K562 (cell line): Measurements from ENCODE around the gene SYDE1. TPM values are rescaled to one million over a fixed set of nuclear protein-coding genes. Genes with fewer than 3 reads are reported as not detected.
"Not testable (repeated sequence)": the region's sequence is repeated elsewhere in the genome, so short reads cannot be mapped to it uniquely, and the experiment has no call there.

ENCODE experiments used
- ATAC-seq: fragments of 200-7000 bp; cut with Tn5 transposase; 3 replicates; pipeline ENCODE4 v1.9.1; 2020; ENCODE audit warnings: moderate library complexity
- BruUV-seq: library from RNA; stranded (reverse); fragments of 400-500 nt; replicated peaks from 2 replicates; lab custom pipeline; 2021; lab: Mats Ljungman, UMichigan
- CTCF ChIA-PET: fragments of 300-600 bp; formaldehyde crosslinking; extraction: SDS; loops from one replicate; lab custom pipeline; 2021; ENCODE audit warnings: low intra/inter-chr PET ratio; lab: Yijun Ruan, JAX
- POLR2A ChIA-PET: fragments of 300-600, 350-650 bp; sonication (Branson Sonifier 250); formaldehyde crosslinking; extraction: SDS; loops from one replicate; lab custom pipeline; 2021; ENCODE audit warnings: antibody characterized with exemption, inconsistent platforms; lab: Yijun Ruan, JAX
- DNase-seq, 4 experiments: peaks; one replicate each; pipeline versions ENCODE4 v3.0.0 to v3.0.0-alpha.2; 2011 to 2018; ENCODE audit warnings: low spot score in 3 of 4, mixed read lengths in 3 of 4; ENCODE audit errors: extremely low read depth in 1 of 4
- FAIRE-seq: peaks from 2 replicates; lab custom pipeline; 2011; peaks lifted over from hg19 to GRCh38; lab: Jason Lieb, UNC
- H2AFZ ChIP-seq: 2 replicates; pipeline ENCODE4 v1.6.0; 2011; ENCODE audit warnings: low read depth, low read length, control low read depth, inconsistent platforms
- H3K27ac ChIP-seq: fragments of 200-600 bp; 3 replicates; pipeline ENCODE4 v1.8.0; 2011; ENCODE audit warnings: low read depth, mild to moderate bottlenecking, control low read depth, inconsistent platforms, low read length, moderate library complexity, mixed read lengths; ENCODE audit errors: extremely low read depth
- H3K27me3 ChIP-seq, 2 experiments: fragments of 300-600 bp in 1 of 2; 2 replicates in 1 of 2; 3 replicates in 1 of 2; pipeline versions ENCODE4 v1.6.0 to v1.8.0; 2011; ENCODE audit warnings: inconsistent platforms in 2 of 2, low read length in 2 of 2, mild to moderate bottlenecking in 1 of 2, mixed read lengths in 1 of 2, moderate library complexity in 1 of 2; ENCODE audit not compliant: control insufficient read depth in 2 of 2, insufficient read depth in 2 of 2
- H3K36me3 ChIP-seq: fragments of 300-600 bp; 3 replicates; pipeline ENCODE4 v1.8.0; 2011; ENCODE audit warnings: mild to moderate bottlenecking, low read length, inconsistent platforms; ENCODE audit not compliant: control insufficient read depth, insufficient read depth
- H3K4me1 ChIP-seq, 2 experiments: fragments of 200-600 bp in 1 of 2; replicated peaks in 1 of 2; 2 replicates in 1 of 2; 3 replicates in 1 of 2; pipeline versions ENCODE4 v1.5.1 to v1.8.0; 2011; ENCODE audit warnings: inconsistent platforms in 2 of 2, low read length in 2 of 2, mild to moderate bottlenecking in 1 of 2, mixed read lengths in 1 of 2, moderate library complexity in 1 of 2; ENCODE audit not compliant: control insufficient read depth in 2 of 2, insufficient read depth in 2 of 2
- H3K4me2 ChIP-seq: 2 replicates; pipeline ENCODE4 v1.6.1; 2011; ENCODE audit warnings: low read length, control low read depth, inconsistent platforms, mixed read lengths; ENCODE audit not compliant: insufficient read depth
- H3K4me3 ChIP-seq: fragments of 200-600 bp; sonication (generic), shearing (Covaris generic); 2 replicates; pipeline ENCODE4 v1.5.1; 2016; ENCODE audit warnings: control low read depth, inconsistent platforms
- H3K79me2 ChIP-seq: fragments of 200-600 bp; 3 replicates; pipeline ENCODE4 v1.8.0; 2011; ENCODE audit warnings: low read length, inconsistent platforms; ENCODE audit not compliant: control insufficient read depth, insufficient read depth
- H3K9ac ChIP-seq, 2 experiments: 2 replicates each; pipeline versions ENCODE4 v1.6.0 to v1.6.1; 2011; ENCODE audit warnings: low read depth in 2 of 2, low read length in 2 of 2, control low read depth in 1 of 2, inconsistent platforms in 1 of 2, mild to moderate bottlenecking in 1 of 2, mixed read lengths in 1 of 2; ENCODE audit not compliant: insufficient read depth in 1 of 2
- H3K9me1 ChIP-seq: one replicate; pipeline ENCODE4 v1.6.0; 2011; ENCODE audit warnings: inconsistent platforms, mild to moderate bottlenecking, low read length, moderate library complexity; ENCODE audit not compliant: control insufficient read depth, insufficient read depth
- H3K9me3 ChIP-seq: replicated peaks from 2 replicates; pipeline ENCODE4 v1.5.1; 2011; ENCODE audit warnings: low read depth, low read length, inconsistent platforms; ENCODE audit not compliant: control insufficient read depth, insufficient read depth
- H4K20me1 ChIP-seq: replicated peaks from 2 replicates; pipeline ENCODE4 v1.6.1; 2011; ENCODE audit warnings: low read length, inconsistent platforms, mixed read lengths; ENCODE audit not compliant: control insufficient read depth, insufficient read depth
- ATF2 ChIP-seq: sonication (generic); formaldehyde crosslinking; IDR thresholded peaks from 2 replicates; pipeline ENCODE4 v1.8.1; 2022; ENCODE audit warnings: missing genetic modification reagents
- CLOCK ChIP-seq: fragments of 250-450 bp; sonication (Bioruptor Pico); IDR thresholded peaks from 2 replicates; pipeline ENCODE4 v1.4.0; 2020; ENCODE audit warnings: mild to moderate bottlenecking, moderate library complexity, borderline replicate concordance
- FOSL1 ChIP-seq: fragments of 200-800 bp; sonication (Bioruptor generic); conservative IDR thresholded peaks from 2 replicates; pipeline ENCODE4 v1.6.1; 2016; ENCODE audit warnings: missing genetic modification characterization, missing compliant biosample characterization
- HNRNPK ChIP-seq: fragments of 200-400 bp; formaldehyde crosslinking; IDR thresholded peaks from one replicate; pipeline ENCODE4 v1.6.1; 2018; ENCODE audit warnings: mild to moderate bottlenecking, low read depth, low read length; ENCODE audit not compliant: poor library complexity, severe bottlenecking
- MYC ChIP-seq, 2 experiments: fragments of 250-450 bp in 1 of 2; sonication (Bioruptor Pico) in 1 of 2; IDR thresholded peaks; 2 replicates each; pipeline versions ENCODE4 v1.5.1 to v1.6.1; 2012 to 2021; ENCODE audit warnings: low read depth in 2 of 2, borderline replicate concordance in 1 of 2, improper control_type of control experiment in 1 of 2, low read length in 1 of 2, mild to moderate bottlenecking in 1 of 2, moderate library complexity in 1 of 2
- XRCC4 ChIP-seq: IDR thresholded peaks from one replicate; pipeline ENCODE4 v1.6.1; 2011; ENCODE audit not compliant: insufficient read depth, insufficient read length; ENCODE audit errors: extremely low read depth
- ZNF41 ChIP-seq: fragments of 250-450 bp; sonication (Bioruptor Pico); conservative IDR thresholded peaks from 2 replicates; pipeline ENCODE4 v1.4.0; 2020; ENCODE audit warnings: mild to moderate bottlenecking
- WGBS: fragments of 100-300 bp; shearing (Covaris generic); methylation state at CpG from one replicate; pipeline ENCODE4 v1.1.6; 2016; ENCODE audit warnings: low coverage, mixed read lengths; ENCODE audit not compliant: insufficient coverage; ENCODE audit errors: missing lambda C conversion rate; 5-methylcytosine and 5-hydroxymethylcytosine counted together
- in situ Hi-C: fragments of 300-500 bp; cut with MboI; formaldehyde crosslinking; loops from 4 replicates; pipeline ENCODE4 v1.15.0; 2018; ENCODE audit warnings: inconsistent platforms, mixed read lengths
- intact Hi-C: fragments of 100-400 bp; cut with micrococcal nuclease; formaldehyde crosslinking; loops from 2 replicates; pipeline ENCODE4 v1.14.2; 2022
- polyA plus RNA-seq, 8 experiments: library from polyadenylated mRNA; depleted of rRNA in 4 of 8; stranded (reverse) in 5 of 8; unstranded in 3 of 8; fragments of >200 nt; fragmentation: Nextera tagmentation in 2 of 8; fragmentation: Illumina TruSeq in 1 of 8; extraction: Ambion mirVana in 2 of 8; extraction: Trizol in 1 of 8; gene quantifications; 2 replicates each; pipeline versions ENCODE4 v1.2.1 to v1.2.3, GENCODE V29; 2011 to 2014; ENCODE audit warnings: inconsistent platforms in 1 of 8, missing spikeins in 1 of 8
- total RNA-seq, 7 experiments: library from RNA; depleted of rRNA in 6 of 7; stranded (reverse); fragments of >200 nt in 6 of 7; fragmentation: Illumina TruSeq in 2 of 7; extraction: Trizol in 2 of 7; gene quantifications; 2 replicates each; pipeline versions ENCODE4 v1.2.1 to v1.2.3, GENCODE V29; 2011 to 2021; ENCODE audit warnings: low replicate concordance in 1 of 7
- TF ChIP-seq, protein P1 (sequence below): fragments of 250-450 bp; sonication (Bioruptor Pico); IDR thresholded peaks from 2 replicates; pipeline ENCODE4 v1.8.0; 2021; ENCODE audit warnings: moderate library complexity, mild to moderate bottlenecking, inconsistent platforms

SYDE1 gene
- total and polyA plus RNA-seq, 9 of the 15 experiments (the other 6 are each of a cell fraction or from before 2014, with no cell fraction given), result 0.04 TPM; not detected in 8

DNA sequence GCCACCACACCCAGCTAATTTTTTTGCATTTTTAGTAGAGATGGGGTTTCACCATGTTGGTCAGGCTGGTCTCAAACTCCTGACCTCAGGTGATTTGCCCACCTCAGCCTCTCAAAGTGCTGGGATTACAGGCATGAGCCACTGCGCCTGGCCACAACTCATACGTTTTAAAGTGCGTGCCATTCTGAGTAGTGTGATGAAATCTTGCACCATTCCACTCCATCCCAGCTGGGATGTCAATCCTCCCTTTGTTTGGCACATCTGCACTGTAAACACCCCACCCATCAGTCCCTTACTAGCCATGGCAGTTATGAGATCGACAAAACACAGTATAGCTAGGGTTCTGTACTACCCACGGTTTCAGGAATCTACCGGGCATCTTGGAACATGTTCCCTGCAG lies 9.2 kb upstream of the SYDE1 start:
- ATAC-seq, H3K4me2 ChIP-seq, H3K9ac ChIP-seq, H3K36me3 ChIP-seq, H3K79me2 ChIP-seq, H3K9me3 ChIP-seq, BruUV-seq, CTCF ChIA-PET, H3K4me3 ChIP-seq, DNase-seq, intact Hi-C loops, H3K27ac ChIP-seq, H2AFZ ChIP-seq, FAIRE-seq, H4K20me1 ChIP-seq, H3K9me1 ChIP-seq, H3K4me1 ChIP-seq: not testable (repeated sequence)
- in situ Hi-C loops, result loop anchor here (10.0 kb wide), 1 partner anchor 457 kb away; no protein-coding TSS in a partner anchor
- POLR2A ChIA-PET, result interaction anchor here (0.8 to 0.9 kb wide), 2 partner anchors 15 to 28 kb away, joined by 3 to 4 read pairs; a partner anchor contains a TSS
- H3K27me3 ChIP-seq, result peaks cover 0 to 16% of the 10 kb centered on the region in 2 experiments; a peak in 2 of 5 replicates
- whole genome bisulfite sequencing, result 4% methylated on average over 6 of the region's 6 CpGs

DNA sequence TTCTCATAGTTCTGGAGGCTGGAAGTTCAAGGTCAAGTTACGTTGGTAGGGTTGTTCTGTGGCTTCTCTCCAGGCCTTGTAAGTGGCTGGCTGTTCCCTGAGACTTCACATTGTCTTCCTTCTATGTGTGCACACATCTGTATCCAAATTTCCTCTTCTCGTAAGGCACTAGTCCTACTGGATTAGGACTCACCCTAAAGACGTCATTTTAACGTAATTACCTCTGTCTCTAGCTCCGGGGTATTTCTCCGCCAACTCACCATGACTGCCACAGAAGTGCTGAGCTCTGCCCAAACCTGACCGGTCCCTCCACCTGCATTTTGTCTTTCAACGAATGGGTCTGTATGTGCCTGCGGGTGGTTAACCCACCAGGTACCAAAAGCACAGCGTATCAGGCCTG lies 8.7 kb upstream of the SYDE1 start:
- H3K27ac ChIP-seq, result no peak overlapping the region
- no peaks in the 10 kb centered on the region for H3K36me3 ChIP-seq
- peaks cover 0 to 16% of the 10 kb centered on the region in 2 experiments; a peak in 2 of 5 replicates for H3K27me3 ChIP-seq
- in situ Hi-C loops (loop anchor here (10.0 kb wide), 1 partner anchor 456 kb away; no protein-coding TSS in a partner anchor), intact Hi-C loops (no loop called here)
- no peak overlapping the region for H2AFZ ChIP-seq
- FAIRE-seq (no peak), ATAC-seq (no peak), DNase-seq (no peak)
- no peaks in the 10 kb centered on the region for H3K79me2 ChIP-seq
- no peaks in the 10 kb centered on the region for H3K9me1 ChIP-seq
- no TSS peak for BruUV-seq
- H3K9me3 ChIP-seq, result no peaks in the 10 kb centered on the region; the same call in none of the 2 replicates
- no peaks in the 10 kb centered on the region for H4K20me1 ChIP-seq
- no peaks in the 10 kb centered on the region for H3K4me1 ChIP-seq
- H3K4me3 ChIP-seq, result no peak overlapping the region
- no peak overlapping the region for H3K4me2 ChIP-seq
- CTCF ChIA-PET, result no interaction called here
- no peak overlapping the region for H3K9ac ChIP-seq
- POLR2A ChIA-PET, result interaction anchor here (0.8 to 0.9 kb wide), 2 partner anchors 15 to 27 kb away, joined by 3 to 4 read pairs; a partner anchor contains a TSS
- WGBS, result 4% methylated on average over 10 of the region's 10 CpGs
- TF ChIP-seq HNRNPK (no peak), ZNF41 (CRISPR knock-in tag) (no peak), FOSL1 (tag) (no peak), XRCC4 (no peak), CLOCK (CRISPR knock-in tag) (no peak), MYC (IDR thresholded peaks at IDR 0.05; ENCODE audit: low read depth, low read length) (no peak), MYC (CRISPR knock-in tag; IDR thresholded peaks at IDR 0.05; ENCODE audit: borderline replicate concordance, low read depth) (no peak), ATF2 (no peak)
- TF ChIP-seq, protein P1, sequence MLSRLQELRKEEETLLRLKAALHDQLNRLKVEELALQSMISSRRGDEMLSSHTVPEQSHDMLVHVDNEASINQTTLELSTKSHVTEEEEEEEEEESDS (CRISPR knock-in tag), result no peak
